Stimulated activated CD4-positive, alpha-beta T cell treated with anti-CD3 and anti-CD28 coated beads, Interleukin-12 subunit alpha, Interleukin-12 subunit beta, amount 100 ng/mL, for 24 hours (primary cell): Measurements from ENCODE around the gene NDP.

Experiments used
- DNase-seq, 2 experiments: peaks; one replicate each; pipeline ENCODE4 v3.0.0-alpha.2; 2020; ENCODE audit warnings: low read depth in 2 of 2

Gene NDP, protein sequence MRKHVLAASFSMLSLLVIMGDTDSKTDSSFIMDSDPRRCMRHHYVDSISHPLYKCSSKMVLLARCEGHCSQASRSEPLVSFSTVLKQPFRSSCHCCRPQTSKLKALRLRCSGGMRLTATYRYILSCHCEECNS

DNA sequence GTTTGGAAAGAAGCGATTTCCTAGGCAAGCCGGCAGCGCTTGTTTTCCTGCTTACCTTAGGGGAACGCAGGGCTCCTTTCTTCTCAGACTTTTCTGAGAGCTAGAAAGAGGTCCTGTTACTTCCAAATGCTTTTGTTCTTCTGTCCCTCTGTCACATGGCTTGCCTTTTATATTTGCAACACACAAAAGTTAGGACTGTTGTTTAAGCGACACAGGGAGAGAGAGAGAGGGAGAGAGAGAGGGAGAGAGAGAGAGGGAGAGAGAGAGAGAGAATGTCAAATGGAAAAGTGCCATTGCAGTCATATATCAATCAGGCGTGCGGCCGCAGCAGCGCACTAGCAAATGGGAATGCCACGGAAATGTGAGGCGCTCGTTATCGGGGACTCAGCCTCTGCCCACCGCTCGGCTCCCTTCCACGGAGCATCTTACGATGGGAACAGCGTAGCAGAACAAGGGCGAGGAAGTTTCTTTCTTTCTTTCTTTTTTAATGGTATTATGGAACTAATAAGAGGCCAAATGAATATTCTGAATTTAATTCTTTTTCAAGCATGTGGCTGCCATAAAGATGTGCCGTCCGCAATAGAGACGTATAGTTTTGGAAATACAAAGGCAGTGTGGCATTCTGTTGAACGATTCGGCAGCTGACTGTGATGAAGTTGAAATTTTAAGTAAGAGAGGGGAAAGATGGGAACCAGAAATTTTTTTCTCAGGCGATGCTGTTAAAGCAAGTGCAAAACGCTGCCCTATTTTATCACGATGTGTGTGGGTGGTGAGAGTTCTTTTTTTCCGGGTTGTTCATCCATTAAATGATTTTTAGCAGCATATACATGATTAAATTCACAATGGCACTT, at the start of gene NDP:
NDP (minus strand) TSS at position 142 of the 851 bp plus-strand sequence. CDS start 14,745 bp downstream, outside the sequence.
- DNase-seq = no peak

- no peak for DNase-seq
These were observed 49.8 kb upstream of the NDP start for GRCh38 chrX:44022964-44023363.

DNA sequence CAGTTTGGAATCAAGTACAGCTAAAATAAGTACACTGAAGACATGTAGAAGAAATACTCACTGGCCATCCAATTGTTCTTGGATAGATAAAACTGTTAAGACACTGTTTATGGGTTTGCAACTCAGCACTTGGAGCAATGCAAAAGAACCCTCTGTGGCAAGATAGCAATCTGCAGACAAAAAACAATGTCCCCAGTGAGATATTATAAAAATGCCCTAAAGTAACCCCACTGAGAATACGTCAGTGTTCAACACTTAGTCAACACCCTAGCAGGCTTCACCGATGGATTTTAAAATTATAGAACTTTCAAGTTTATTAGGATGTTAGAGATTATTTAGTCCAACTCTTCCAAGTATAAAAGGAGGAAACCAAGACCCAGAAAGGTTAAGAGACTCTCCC, 47.5 kb upstream of the NDP start:
- no peak for DNase-seq

DNA sequence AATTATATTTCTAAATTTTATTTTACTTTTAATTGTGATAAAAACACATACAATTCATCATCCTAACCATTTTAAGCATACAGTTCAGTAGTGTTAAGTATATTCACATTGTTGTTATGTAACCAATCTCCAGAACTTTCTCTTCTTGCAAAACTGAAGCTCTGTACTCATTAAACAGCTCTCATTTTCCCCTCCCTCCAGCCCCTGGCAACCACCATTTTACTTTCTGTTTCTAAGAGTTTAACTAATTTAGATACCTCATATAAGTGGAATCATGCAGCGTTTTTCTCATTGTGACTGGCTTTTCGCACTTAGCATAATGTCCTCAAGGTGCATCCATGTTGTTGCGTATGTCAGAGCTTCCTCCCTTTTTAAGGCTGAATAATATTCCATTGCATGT, 46.7 kb upstream of the NDP start:
- DNase-seq = no peak

DNA sequence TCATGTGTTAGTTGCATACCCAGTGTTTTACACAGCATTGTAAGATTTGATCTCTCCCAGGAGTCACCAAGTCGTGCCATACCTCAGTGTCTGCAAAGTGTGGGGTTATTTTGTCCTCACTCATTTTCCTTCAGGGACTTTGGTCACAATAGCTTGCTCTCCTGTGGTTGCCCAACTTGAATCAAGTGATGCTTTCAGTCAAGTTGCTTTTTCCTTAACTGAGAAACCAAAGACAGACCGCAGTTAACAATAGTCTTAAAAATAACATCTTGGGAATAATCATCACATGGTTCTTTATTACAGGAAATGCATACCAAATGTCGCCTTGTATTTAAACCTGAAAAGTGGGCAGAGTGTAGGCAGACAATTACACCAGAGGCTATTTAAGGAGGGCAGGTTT, 44.5 kb upstream of the NDP start:
- DNase-seq = no peak

- no peak for DNase-seq
These were observed 43.7 kb upstream of the NDP start for GRCh38 chrX:44016906-44017305.

DNA sequence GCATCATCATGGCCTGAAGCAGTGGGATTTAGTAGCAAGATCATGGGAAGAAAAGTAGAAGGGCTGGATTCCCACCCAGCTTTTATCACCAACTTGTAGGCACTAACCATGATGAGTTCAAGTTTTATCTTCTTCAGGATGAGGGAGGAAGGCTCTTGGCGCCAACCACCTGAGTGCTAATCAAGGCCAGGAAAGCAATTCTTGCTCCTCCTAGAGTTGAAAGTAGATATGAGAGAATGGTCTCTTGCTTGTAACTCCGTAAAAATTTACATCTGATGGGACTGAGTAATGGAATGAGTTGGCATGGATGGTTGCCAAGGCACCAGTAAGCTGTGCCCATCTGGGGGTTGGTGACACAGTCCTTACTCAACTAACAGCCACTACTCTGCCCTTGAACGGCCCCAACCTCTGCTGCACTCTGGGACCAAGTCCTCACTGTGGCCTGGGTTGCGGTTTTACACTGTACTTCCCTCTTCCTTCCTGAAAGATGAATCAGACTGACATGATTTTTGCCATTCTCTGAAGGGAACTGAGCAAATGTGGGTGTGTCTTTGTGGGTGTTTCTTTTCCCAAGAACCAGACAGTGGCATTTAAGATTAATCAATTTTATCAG, 39.4 kb upstream of the NDP start:
- DNase-seq = peak; percentile 15 to 44

DNA sequence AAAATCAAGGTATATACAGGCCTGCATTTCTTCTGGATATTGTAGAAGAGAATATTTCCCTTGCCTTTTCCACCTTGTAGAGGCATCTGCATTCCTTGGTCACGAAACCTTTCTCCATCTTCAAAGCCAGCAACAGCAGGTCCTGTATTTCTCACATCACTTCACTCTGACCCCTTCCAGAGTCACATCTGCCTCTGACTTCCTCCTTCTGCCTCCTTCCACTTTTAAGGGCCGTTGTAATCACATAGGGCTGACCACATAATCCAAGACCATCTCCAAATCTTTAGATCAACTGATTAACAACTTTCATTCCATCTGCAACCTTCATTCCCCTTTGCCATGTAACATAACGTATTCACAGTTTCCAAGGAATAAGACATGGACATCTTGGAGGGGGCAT, 38.3 kb upstream of the NDP start:
- no peak for DNase-seq

- DNase-seq = no peak
These were observed 37.4 kb upstream of the NDP start for GRCh38 chrX:44010626-44011025.

DNA sequence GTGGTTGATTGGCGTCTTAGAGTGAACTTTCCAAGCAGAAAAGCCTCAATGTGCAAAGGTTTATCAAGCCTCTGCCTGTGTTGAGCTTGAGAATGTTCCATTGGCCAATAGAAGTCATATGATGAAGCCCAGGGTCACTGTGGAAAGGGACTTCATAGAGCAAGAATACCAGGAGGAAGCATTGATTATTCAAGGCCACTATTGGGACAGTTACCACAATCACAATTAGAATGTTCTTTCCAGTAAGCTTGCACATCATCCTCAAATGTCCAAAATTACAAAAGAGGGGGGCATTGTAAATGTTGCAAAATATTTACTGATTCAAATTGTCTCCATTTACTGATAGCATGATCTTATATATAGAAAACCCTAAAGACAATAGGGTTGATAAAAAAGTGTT, 32.9 kb upstream of the NDP start:
- DNase-seq = no peak

GRCh38 chrX:44003975-44004374, 30.8 kb upstream of the NDP start:
- no peak for DNase-seq

DNA sequence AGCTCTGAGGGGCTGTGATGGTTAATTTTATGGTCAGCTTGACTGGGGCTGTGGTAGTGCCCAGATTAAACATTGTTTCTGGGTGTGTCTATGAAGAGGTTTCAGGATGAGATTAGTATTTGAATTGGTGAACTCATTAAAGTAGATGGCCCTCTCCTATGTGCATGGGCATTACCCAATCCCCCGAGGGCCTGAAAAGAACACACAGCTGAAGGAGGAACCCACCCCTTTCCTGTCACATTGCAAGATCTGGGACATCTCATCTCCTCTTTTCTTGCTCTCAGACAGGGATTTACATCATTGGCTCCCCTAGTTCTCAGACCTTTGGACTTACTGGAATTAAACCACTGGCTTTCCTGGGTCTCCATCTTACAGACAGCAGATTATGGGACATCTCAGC, 29.4 kb upstream of the NDP start:
- no peak for DNase-seq

GRCh38 chrX:43998374-43998773, 25.2 kb upstream of the NDP start:
- no peak for DNase-seq

- DNase-seq = no peak
These were observed 23.3 kb upstream of the NDP start for GRCh38 chrX:43996491-43996890.

GRCh38 chrX:43986083-43986482, 12.9 kb upstream of the NDP start:
- no peak for DNase-seq

DNA sequence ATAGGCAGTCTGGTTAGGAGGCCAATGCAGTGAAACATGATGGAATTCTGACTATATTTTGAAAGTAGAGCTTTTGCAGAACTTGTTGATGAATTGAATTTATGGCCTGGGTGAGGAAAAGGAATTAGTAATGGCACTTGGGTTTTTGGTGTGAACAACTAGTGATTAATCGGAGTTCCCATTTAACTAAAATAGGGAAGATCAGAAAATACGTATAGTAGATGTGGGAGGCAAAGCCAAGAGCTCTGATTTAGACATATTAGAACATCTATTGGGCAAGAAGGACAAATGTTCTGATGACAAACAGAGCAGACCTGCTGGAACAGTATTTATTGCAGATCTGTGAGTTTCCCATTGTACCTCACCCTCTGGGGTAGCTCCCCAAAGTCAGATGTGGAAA, 12.3 kb upstream of the NDP start:
- DNase-seq = no peak

- no peak for DNase-seq
These were observed 5.0 kb upstream of the NDP start for GRCh38 chrX:43978226-43978625.

DNA sequence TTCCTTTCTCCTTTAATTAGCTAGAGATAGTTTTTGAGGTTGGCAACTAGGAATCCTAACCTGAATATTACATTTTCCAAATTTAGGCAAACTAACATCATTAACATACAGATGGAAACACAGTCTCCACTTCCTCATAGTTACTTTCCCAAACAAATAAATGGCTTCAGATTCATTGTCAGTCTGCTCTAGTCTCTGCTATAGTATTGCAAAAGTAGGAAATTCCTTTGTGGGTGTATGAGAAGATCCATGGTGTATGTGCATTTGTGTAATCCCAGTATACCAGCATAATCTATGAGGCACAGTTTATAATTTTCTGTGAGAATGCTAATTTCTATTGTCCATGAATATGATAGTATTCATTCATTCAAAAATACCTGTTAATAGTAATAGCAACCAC, 3.0 kb upstream of the NDP start:
- no peak for DNase-seq

DNA sequence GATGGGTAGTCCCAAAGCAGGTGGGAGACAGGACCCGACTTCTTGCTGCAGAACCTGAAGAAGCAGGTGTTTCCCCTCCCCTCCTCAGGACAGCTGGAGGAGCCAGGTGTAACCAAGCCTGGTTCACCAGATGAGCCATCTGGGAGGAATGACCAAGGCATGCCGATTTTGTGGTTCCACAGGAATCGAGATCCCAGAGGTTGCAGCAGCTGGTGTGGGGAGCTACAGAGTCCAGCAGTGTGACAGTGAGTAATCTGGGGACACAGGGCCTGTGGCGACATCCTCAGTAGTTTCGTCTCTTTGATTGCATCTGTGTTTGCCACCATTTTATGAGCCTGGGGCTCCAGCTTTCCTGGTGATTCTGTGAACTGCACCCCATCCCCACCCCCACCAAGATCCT, 2.6 kb upstream of the NDP start:
- DNase-seq = no peak

- no peak for DNase-seq
These were observed 1.7 kb upstream of the NDP start for GRCh38 chrX:43974741-43975465.

GRCh38 chrX:43974100-43974475, 898 bp upstream of the NDP start:
- DNase-seq = no peak
